Activated CD8-positive, alpha-beta memory T cell treated with anti-CD3 and anti-CD28 coated beads for 1 hour (primary cell): ENCODE results near the gene CTNND2.
"Not testable (repeated sequence)": the region's sequence is repeated elsewhere in the genome, so short reads cannot be mapped to it uniquely, and the experiment has no call there.

Experiments used
- DNase-seq, 2 donors: peaks; one replicate each; pipeline ENCODE4 v3.0.0-alpha.2; 2020; ENCODE audit warnings: low read depth in 1 of 2; ENCODE audit errors: extremely low read depth in 1 of 2

CTNND2 gene

GRCh38 chr5:11004523-11004922 lies 899.7 kb downstream of the CTNND2 start:
- DNase-seq: not testable (repeated sequence)

- DNase-seq: no peak
Observed at GRCh38 chr5:11000515-11001353, 903.5 kb downstream of the CTNND2 start.

- no peak for DNase-seq
Observed at GRCh38 chr5:10999714-11000113, 904.5 kb downstream of the CTNND2 start.

- DNase-seq: no peak
Observed at GRCh38 chr5:10995891-10996290, 908.4 kb downstream of the CTNND2 start.

- DNase-seq: no peak
Observed at GRCh38 chr5:10994091-10994986, 909.9 kb downstream of the CTNND2 start.

GRCh38 chr5:10990634-10991033 lies 913.6 kb downstream of the CTNND2 start:
- DNase-seq: no peak

GRCh38 chr5:10989577-10990263 lies 914.5 kb downstream of the CTNND2 start:
- DNase-seq: no peak

GRCh38 chr5:10988622-10989021 lies 915.6 kb downstream of the CTNND2 start:
- no peak for DNase-seq

GRCh38 chr5:10987925-10988504 lies 916.2 kb downstream of the CTNND2 start:
- peak in 1 of 2 donors; percentile 36 for DNase-seq

- DNase-seq: no peak
Observed at GRCh38 chr5:10987276-10987924, 916.8 kb downstream of the CTNND2 start.

GRCh38 chr5:10985721-10986110 lies 918.5 kb downstream of the CTNND2 start:
- no peak for DNase-seq

GRCh38 chr5:10985091-10985720 lies 919.0 kb downstream of the CTNND2 start:
- no peak for DNase-seq

GRCh38 chr5:10984021-10984715 lies 920.1 kb downstream of the CTNND2 start:
- DNase-seq: no peak

GRCh38 chr5:10982626-10983025 lies 921.6 kb downstream of the CTNND2 start:
- no peak for DNase-seq

- DNase-seq: no peak
Observed at GRCh38 chr5:10981932-10982331, 922.3 kb downstream of the CTNND2 start.

GRCh38 chr5:10977011-10977410 lies 927.2 kb downstream of the CTNND2 start:
- DNase-seq: no peak

- DNase-seq: no peak
Observed at GRCh38 chr5:10975945-10976344, 928.3 kb downstream of the CTNND2 start.

- no peak for DNase-seq
Observed at GRCh38 chr5:10974850-10975249, 929.4 kb downstream of the CTNND2 start.

GRCh38 chr5:10973316-10973715 lies 930.9 kb downstream of the CTNND2 start:
- DNase-seq: no peak
